ENCODE results near the gene BNC2.

BNC2 gene

GRCh38 chr9:16771356-16771755 lies 99.1 kb downstream of the BNC2 start:
- H3K27me3 ChIP-seq (ENCODE audit: insufficient read depth, poor library complexity, severe bottlenecking): no peaks in the 10 kb centered on the region
- H3K4me1 ChIP-seq (ENCODE audit: insufficient read depth, poor library complexity, severe bottlenecking): no peaks in the 10 kb centered on the region
- no peak for DNase-seq (ENCODE audit: low spot score)
- no peak overlapping the region for H3K4me3 ChIP-seq (ENCODE audit: severe bottlenecking)
- no peaks in the 10 kb centered on the region for H3K36me3 ChIP-seq (ENCODE audit: low read depth)
- no peak for ATAC-seq (ENCODE audit: low read depth)
- no peak for TF ChIP-seq CTCF (IDR thresholded peaks at IDR 0.05; ENCODE audit: poor library complexity, severe bottlenecking)
- no peak overlapping the region for H3K27ac ChIP-seq (ENCODE audit: poor library complexity, severe bottlenecking)
- H3K9me3 ChIP-seq (ENCODE audit: severe bottlenecking): no peaks in the 10 kb centered on the region

- no peak for TF ChIP-seq CTCF (IDR thresholded peaks at IDR 0.05; ENCODE audit: poor library complexity, severe bottlenecking)
- Histone ChIP-seq H3K36me3 (ENCODE audit: low read depth) (no peaks in the 10 kb centered on the region), H3K27ac (ENCODE audit: poor library complexity, severe bottlenecking) (no peak overlapping the region), H3K27me3 (ENCODE audit: insufficient read depth, poor library complexity, severe bottlenecking) (no peaks in the 10 kb centered on the region), H3K4me1 (ENCODE audit: insufficient read depth, poor library complexity, severe bottlenecking) (no peaks in the 10 kb centered on the region), H3K4me3 (ENCODE audit: severe bottlenecking) (no peak overlapping the region), H3K9me3 (ENCODE audit: severe bottlenecking) (no peaks in the 10 kb centered on the region)
- ATAC-seq (ENCODE audit: low read depth) (no peak), DNase-seq (ENCODE audit: low spot score) (no peak)
These were observed 101.2 kb downstream of the BNC2 start for GRCh38 chr9:16769291-16769690.

- no peak for TF ChIP-seq CTCF (IDR thresholded peaks at IDR 0.05; ENCODE audit: poor library complexity, severe bottlenecking)
- no peaks in the 10 kb centered on the region for H3K4me1 ChIP-seq (ENCODE audit: insufficient read depth, poor library complexity, severe bottlenecking)
- DNase-seq (ENCODE audit: low spot score) (no peak), ATAC-seq (ENCODE audit: low read depth) (no peak)
- no peaks in the 10 kb centered on the region for H3K36me3 ChIP-seq (ENCODE audit: low read depth)
- H3K9me3 ChIP-seq (ENCODE audit: severe bottlenecking): no peaks in the 10 kb centered on the region
- no peaks in the 10 kb centered on the region for H3K27me3 ChIP-seq (ENCODE audit: insufficient read depth, poor library complexity, severe bottlenecking)
- no peak overlapping the region for H3K4me3 ChIP-seq (ENCODE audit: severe bottlenecking)
- no peak overlapping the region for H3K27ac ChIP-seq (ENCODE audit: poor library complexity, severe bottlenecking)
These were observed 101.7 kb downstream of the BNC2 start for GRCh38 chr9:16768816-16769215.

GRCh38 chr9:16767366-16767765 lies 103.1 kb downstream of the BNC2 start:
- no peak for ATAC-seq (ENCODE audit: low read depth)
- Histone ChIP-seq H3K4me1 (ENCODE audit: insufficient read depth, poor library complexity, severe bottlenecking) (no peaks in the 10 kb centered on the region), H3K9me3 (ENCODE audit: severe bottlenecking) (no peaks in the 10 kb centered on the region), H3K27me3 (ENCODE audit: insufficient read depth, poor library complexity, severe bottlenecking) (no peaks in the 10 kb centered on the region), H3K4me3 (ENCODE audit: severe bottlenecking) (no peak overlapping the region), H3K36me3 (ENCODE audit: low read depth) (no peaks in the 10 kb centered on the region), H3K27ac (ENCODE audit: poor library complexity, severe bottlenecking) (no peak overlapping the region)
- no peak for TF ChIP-seq CTCF (IDR thresholded peaks at IDR 0.05; ENCODE audit: poor library complexity, severe bottlenecking)
- DNase-seq (ENCODE audit: low spot score): no peak

GRCh38 chr9:16763946-16764345 lies 106.5 kb downstream of the BNC2 start:
- Histone ChIP-seq H3K27me3 (ENCODE audit: insufficient read depth, poor library complexity, severe bottlenecking) (no peaks in the 10 kb centered on the region), H3K9me3 (ENCODE audit: severe bottlenecking) (no peaks in the 10 kb centered on the region), H3K4me1 (ENCODE audit: insufficient read depth, poor library complexity, severe bottlenecking) (no peaks in the 10 kb centered on the region), H3K4me3 (ENCODE audit: severe bottlenecking) (no peak overlapping the region), H3K36me3 (ENCODE audit: low read depth) (no peaks in the 10 kb centered on the region), H3K27ac (ENCODE audit: poor library complexity, severe bottlenecking) (no peak overlapping the region)
- DNase-seq (ENCODE audit: low spot score) (no peak), ATAC-seq (ENCODE audit: low read depth) (no peak)
- no peak for TF ChIP-seq CTCF (IDR thresholded peaks at IDR 0.05; ENCODE audit: poor library complexity, severe bottlenecking)

Data from RWPE2 (cell line).